Measurements from ENCODE around the gene HOXC10.

Gene HOXC10

GRCh38 chr12:53939141-53940108 lies 45.5 kb upstream of the HOXC10 start:
- DNase-seq (ENCODE audit: low read depth): peak; percentile 55
- TF ChIP-seq CTCF (conservative IDR thresholded peaks at IDR 0.05; ENCODE audit: low read length): no peak
- no peak overlapping the region for H3K4me3 ChIP-seq (ENCODE audit: low read length)

GRCh38 chr12:53940443-53941014 lies 44.4 kb upstream of the HOXC10 start:
- H3K4me3 ChIP-seq (ENCODE audit: low read length): no peak overlapping the region
- DNase-seq (ENCODE audit: low read depth): no peak
- no peak for TF ChIP-seq CTCF (conservative IDR thresholded peaks at IDR 0.05; ENCODE audit: low read length)

GRCh38 chr12:53941187-53941586 lies 43.8 kb upstream of the HOXC10 start:
- no peak for DNase-seq (ENCODE audit: low read depth)
- no peak for TF ChIP-seq CTCF (conservative IDR thresholded peaks at IDR 0.05; ENCODE audit: low read length)
- no peak overlapping the region for H3K4me3 ChIP-seq (ENCODE audit: low read length)

- no peak overlapping the region for H3K4me3 ChIP-seq (ENCODE audit: low read length)
- no peak for DNase-seq (ENCODE audit: low read depth)
- no peak for TF ChIP-seq CTCF (conservative IDR thresholded peaks at IDR 0.05; ENCODE audit: low read length)
Measured at GRCh38 chr12:53941750-53942149, 43.2 kb upstream of the HOXC10 start.

- TF ChIP-seq CTCF (conservative IDR thresholded peaks at IDR 0.05; ENCODE audit: low read length): no peak
- no peak for DNase-seq (ENCODE audit: low read depth)
- no peak overlapping the region for H3K4me3 ChIP-seq (ENCODE audit: low read length)
Measured at GRCh38 chr12:53942467-53942997, 42.4 kb upstream of the HOXC10 start.

GRCh38 chr12:53944209-53944608 lies 40.7 kb upstream of the HOXC10 start:
- no peak for DNase-seq (ENCODE audit: low read depth)
- TF ChIP-seq CTCF (conservative IDR thresholded peaks at IDR 0.05; ENCODE audit: low read length): no peak
- H3K4me3 ChIP-seq (ENCODE audit: low read length): no peak overlapping the region
